ENCODE measurements around the gene GLRA3. TPM values are rescaled to one million over a fixed set of nuclear protein-coding genes. Genes with fewer than 3 reads are reported as not detected.

GLRA3 gene
- total and polyA plus RNA-seq, 2 donors (not counting 3 experiments of a cell fraction or from before 2014, with no cell fraction given) = not detected

- ChIA-PET CTCF (no interaction called here), POLR2A (no interaction called here)
- H3K4me2 ChIP-seq (ENCODE audit: insufficient read depth, low read length) = no peak overlapping the region
- no peaks in the 10 kb centered on the region for H3K36me3 ChIP-seq (ENCODE audit: control insufficient read depth in 2 of 2, extremely low read depth in 1 of 2, insufficient read depth in 2 of 2, low read length in 2 of 2)
- H3K9me1 ChIP-seq (replicated peaks; ENCODE audit: control insufficient read depth, extremely low read depth, insufficient read depth, low read length) = no peaks in the 10 kb centered on the region
- H3K9me3 ChIP-seq (replicated peaks; ENCODE audit: control insufficient read depth, insufficient read depth, low read length) = no peaks in the 10 kb centered on the region
- H3K4me3 ChIP-seq (replicated peaks in 1 of 3; ENCODE audit: insufficient read depth in 1 of 3, low read depth in 1 of 3, low read length in 3 of 3) = no peak overlapping the region
- dilution Hi-C loops (cut with MboI; ENCODE audit: extremely low pct_ligation_motif_present, low sequenced_read_pairs) (no loop called here), intact Hi-C loops (cut with micrococcal nuclease) (no loop called here)
- FAIRE-seq (no peak), DNase-seq (ENCODE audit: low read depth, low spot score) (no peak)
- H3K27ac ChIP-seq (ENCODE audit: insufficient read depth, low read depth, low read length) = no peak overlapping the region
- no peaks in the 10 kb centered on the region for H4K20me1 ChIP-seq (replicated peaks; ENCODE audit: control insufficient read depth, extremely low read depth, insufficient read depth, low read length)
- no peak overlapping the region for H2AFZ ChIP-seq (ENCODE audit: low read depth, low read length)
- H3K4me1 ChIP-seq (ENCODE audit: control insufficient read depth, extremely low read depth, insufficient read depth, low read length) = no peaks in the 10 kb centered on the region
- no peak overlapping the region for H3K9ac ChIP-seq (replicated peaks; ENCODE audit: extremely low read depth, insufficient read depth, low read length)
- no peak for TF ChIP-seq CTCF (IDR thresholded peaks at IDR 0.05; ENCODE audit: extremely low read depth in 1 of 2, insufficient read depth in 1 of 2, low read depth in 1 of 2, low read length in 2 of 2)
- no peak for TF ChIP-seq MAX (IDR thresholded peaks at IDR 0.05; ENCODE audit: insufficient read depth, insufficient read length)
- TF ChIP-seq FOS (IDR thresholded peaks at IDR 0.05; ENCODE audit: borderline replicate concordance, insufficient read depth, low read length) = no peak
- TF ChIP-seq MYC (IDR thresholded peaks at IDR 0.05; ENCODE audit: low read depth, low read length) = no peak
- TF ChIP-seq POLR2A (IDR thresholded peaks at IDR 0.05; ENCODE audit: low read depth, low read length) = no peak
- TF ChIP-seq EZH2 (IDR thresholded peaks at IDR 0.05; ENCODE audit: borderline replicate concordance, low read depth, low read length, severe bottlenecking) = no peak
- no peak for TF ChIP-seq GATA2 (IDR thresholded peaks at IDR 0.05; ENCODE audit: insufficient read depth, insufficient read length, low read depth, low read length)
- no peak for TF ChIP-seq POLR2AphosphoS5 (IDR thresholded peaks at IDR 0.05; ENCODE audit: insufficient read depth, low read depth, low read length)
- no peak for TF ChIP-seq JUN (IDR thresholded peaks at IDR 0.05; ENCODE audit: borderline replicate concordance, insufficient read depth, insufficient read length, low read depth)
- no TSS peak for BruUV-seq (replicated peaks)
- no peaks in the 10 kb centered on the region for H3K79me2 ChIP-seq (ENCODE audit: control insufficient read depth, insufficient read depth, low read length)
- H3K27me3 ChIP-seq (ENCODE audit: control insufficient read depth in 2 of 2, insufficient read depth in 2 of 2, low read length in 2 of 2) = no peaks in the 10 kb centered on the region
Measured at GRCh38 chr4:174717828-174718227, 111.2 kb downstream of the GLRA3 start.
